ENCODE data around the gene SLC25A38.
"Not testable (repeated sequence)": the region's sequence is repeated elsewhere in the genome, so short reads cannot be mapped to it uniquely, and the experiment has no call there.

The SLC25A38 gene, protein sequence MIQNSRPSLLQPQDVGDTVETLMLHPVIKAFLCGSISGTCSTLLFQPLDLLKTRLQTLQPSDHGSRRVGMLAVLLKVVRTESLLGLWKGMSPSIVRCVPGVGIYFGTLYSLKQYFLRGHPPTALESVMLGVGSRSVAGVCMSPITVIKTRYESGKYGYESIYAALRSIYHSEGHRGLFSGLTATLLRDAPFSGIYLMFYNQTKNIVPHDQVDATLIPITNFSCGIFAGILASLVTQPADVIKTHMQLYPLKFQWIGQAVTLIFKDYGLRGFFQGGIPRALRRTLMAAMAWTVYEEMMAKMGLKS

DNA sequence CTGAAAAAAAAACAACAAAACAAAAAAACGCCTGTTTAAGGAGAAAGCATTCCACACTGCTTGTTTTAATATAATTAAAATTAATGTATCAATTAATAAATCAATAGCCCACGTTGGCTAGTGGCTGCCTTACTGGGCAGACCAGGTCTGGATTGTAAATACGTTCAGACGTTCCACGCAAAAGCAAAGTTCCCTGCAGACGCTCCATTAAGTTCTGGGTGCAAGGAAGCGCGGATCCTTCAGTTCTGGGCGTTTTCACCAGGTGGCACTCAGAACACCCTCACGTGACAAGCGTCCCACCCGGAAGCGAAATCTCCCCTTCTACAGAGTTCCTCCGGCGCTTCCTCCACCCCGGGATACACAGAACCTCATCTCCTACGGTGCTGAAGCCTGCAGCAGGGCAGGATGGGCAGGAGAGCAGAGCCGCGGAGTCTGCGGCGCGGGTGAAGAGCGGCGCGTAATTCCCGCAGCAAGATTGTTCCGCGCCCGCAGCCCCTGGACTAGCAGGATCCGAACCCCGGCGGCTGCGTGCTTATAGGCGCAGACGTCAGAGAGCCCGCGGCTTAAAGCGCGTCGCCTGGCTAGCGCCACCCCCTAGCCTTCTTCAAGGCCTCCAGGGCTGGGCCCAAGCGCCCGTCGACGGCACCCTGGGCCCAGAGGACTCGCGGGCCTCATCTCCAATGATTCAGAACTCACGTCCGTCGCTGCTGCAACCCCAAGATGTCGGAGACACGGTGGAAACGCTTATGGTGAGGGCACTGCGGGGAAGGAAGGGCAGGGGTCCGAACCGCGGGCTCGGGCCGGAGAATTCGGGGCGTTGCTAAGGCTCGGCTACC is at the start of gene SLC25A38:
Gene SLC25A38 (plus strand): TSS at position 326 of the 836 bp plus-strand sequence. CDS start 355 bp downstream, at position 681.
- no peak for DNase-seq

DNA sequence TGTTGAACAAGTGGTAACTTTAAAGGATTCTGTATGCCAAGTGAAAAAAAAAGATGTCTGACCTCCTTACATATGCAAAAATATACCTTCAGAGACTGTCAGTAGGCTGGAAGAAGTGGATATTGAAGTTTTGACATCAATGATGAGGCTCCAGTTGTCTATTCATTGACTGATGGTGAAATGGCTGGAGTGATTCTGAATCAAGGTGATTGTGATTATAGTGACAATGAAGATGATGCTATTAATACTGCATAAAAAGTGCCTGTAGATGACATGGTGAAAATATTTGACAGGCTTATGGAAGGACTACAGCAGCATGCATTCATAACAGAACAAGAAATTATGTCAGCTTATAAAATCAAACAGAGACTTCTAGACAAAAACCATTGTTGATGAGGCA is 49.6 kb upstream of the SLC25A38 start:
- no peak for DNase-seq

DNA sequence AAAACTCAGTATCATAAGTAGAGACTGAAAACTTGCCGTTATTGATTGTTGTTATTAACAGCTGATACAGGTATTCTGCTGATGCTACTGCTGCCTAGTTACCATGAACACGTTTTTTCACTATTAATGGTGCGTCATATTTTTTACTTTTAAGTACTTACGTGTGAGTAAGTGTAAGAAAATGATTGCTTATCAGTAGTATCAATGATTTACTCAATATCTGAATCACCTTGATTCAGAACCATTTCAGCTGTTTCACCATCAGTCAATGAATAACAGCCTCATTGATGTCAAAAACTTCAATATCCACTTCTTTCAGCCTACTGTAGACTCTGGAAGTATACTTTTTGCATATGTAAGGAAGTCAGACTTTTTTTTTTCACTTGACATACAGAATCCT is 49.0 kb upstream of the SLC25A38 start:
- DNase-seq, result no peak

DNA sequence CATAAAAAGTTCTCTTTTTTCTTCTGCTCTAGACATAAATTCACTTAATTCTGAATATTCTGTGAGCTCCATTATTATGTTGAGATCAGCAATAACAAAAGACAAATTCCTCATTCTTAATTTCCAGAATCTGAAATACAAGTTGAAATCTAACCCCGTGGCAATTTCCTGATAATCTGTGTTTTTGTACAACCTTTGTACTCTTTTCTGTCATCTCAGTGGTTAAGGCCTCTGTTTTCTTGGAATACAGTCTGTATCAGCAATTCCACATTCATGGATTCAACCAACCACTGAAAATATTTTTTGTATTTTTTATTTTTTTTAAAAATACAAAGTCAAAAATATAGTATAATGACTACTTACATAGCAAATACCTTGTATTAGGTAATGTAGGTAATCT is 45.0 kb upstream of the SLC25A38 start:
- DNase-seq, result no peak

DNA sequence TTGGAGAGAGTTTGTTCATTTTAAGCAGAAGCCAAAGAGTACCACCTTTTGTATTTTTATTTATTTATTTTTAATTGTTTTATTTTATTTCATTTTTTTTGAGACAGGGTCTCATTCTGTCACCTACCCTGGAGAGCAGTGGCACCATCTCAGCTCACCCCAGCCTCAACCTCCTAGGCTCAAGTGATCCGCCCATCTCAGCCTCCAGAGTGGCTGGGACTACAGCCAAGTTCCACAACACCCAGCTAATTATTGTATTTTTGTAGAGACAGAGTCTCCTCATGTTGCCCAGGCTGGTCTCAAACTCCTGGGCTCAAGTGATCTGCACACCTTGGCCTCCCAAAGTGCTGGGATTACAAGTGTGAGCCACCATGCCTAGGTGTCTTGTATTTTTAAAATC is 44.1 kb upstream of the SLC25A38 start:
- no peak for DNase-seq

DNA sequence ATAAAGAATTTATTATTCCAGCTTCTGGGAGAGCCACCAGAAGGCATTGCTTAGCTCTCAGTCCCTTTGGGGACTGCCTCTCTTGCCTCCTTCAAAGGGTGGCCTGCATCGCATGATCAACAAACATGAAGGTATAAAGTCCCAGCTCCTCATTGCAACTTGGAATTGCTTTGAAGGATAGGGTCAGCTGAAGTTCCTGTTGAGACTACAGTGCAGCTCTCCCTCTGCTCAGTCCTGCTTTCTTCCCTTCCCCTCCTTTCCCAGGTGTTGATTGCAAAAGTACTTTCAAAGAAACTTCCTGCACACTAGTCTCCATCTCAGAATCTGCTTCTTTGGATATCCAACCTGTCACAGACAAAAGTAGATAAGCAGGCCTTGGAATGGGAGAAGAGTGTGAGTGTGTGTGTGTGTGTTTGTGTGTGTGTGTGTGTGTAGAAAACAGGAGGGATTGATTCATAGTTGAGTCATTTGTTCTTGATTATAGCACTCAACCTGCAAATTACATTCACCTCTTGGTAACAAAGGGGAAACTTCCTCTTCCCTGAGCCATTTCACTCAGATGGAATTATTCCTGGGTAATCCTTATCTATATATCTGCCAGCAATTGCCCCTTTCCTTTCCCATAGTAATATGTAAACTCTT is 40.0 kb upstream of the SLC25A38 start:
- DNase-seq, result no peak

DNA sequence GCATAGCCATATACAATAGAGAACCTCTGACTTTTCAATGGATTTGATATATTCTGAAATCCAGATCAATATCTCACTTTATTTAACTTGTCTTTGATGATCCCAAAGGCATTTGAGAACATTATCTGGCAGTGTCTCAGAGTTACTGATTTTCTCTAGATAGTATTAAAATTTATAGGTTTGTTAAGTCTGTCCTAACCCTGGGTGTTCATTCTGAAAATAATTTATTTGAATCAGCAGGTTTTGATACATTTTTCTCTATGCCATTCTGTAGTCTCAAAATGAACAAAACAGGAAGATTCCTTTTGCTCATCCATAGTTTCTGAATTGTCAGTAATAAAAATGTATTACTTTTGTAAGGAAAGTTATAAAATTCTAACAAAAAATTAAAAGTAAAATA is 39.4 kb upstream of the SLC25A38 start:
- DNase-seq, result no peak

DNA sequence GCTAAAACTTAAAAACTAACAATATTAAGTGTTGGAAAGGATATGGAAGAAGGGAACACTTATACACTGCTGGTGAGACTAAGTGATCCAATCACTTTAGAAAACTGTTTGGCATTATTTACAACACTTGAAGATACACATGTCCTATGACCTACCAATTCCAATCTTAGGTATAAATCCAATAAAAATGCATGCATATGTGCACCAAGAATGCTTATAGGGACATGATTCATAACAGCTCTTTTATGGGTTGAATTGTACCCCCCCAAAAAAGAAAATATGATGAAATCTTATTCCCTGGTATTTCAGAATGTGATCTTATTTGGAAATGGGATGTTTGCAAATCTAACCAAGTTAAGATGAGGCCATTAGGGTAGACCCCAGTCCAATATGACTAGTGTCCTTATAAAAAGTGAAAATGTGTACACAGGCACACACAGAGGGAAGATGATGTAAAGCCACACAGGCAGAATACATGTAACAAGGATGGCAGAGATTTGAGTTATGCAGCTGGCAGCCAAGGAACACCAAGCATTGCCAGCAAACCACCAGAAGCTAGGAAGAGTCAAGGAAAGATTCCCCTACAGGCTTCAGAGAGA is 38.3 kb upstream of the SLC25A38 start:
- DNase-seq, result no peak

DNA sequence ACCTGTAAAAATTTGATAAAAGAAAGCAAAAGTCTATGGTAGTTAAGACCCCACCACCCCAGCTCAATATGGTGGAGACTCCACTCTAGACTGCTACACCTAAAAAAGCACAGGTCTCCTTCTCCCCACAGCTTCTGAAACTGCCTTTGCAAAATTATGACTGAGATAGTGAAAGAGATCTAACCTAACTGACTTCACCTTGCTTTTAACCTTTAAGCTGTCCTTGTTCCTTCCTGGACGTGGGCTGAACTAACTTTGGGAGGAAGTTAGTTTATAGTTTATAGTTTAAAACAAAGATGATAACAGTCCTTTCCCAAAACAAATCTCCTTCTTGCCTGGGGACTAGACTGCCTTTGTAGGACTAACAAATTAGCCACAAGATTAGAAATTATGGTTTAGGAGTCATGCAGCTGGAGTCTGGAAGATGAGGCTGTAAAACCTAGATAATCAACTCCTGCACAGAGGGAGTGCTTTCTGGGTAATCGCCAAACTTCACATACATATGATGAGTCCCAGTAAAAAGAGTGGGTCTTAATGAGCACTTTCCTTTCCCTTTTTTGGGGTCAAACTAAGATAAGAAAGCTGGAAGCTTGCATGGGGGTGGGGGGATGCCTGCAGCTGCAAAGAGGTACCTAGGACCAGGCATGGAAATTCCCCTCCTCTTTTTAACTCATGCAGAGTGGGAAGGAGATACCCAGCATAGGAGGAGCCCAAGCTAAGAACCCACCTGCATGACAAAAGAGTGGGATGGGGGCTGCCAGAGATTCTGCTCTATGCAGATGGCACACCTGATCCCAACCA is 36.2 kb upstream of the SLC25A38 start:
- DNase-seq, result no peak

DNA sequence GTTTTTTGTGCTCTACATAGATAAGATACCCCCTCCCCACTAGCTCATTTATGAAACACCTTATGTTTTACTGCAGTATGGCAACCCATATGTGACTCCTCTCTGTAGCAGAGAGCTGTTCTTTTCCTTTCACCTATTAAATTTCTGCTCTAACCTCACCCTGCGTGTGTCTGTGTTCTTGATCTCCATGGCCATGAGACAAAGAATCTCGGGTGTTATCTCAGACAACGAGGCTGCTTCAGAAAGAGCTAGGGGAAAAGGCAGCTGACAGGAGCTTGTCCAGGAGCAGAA is 35.6 kb upstream of the SLC25A38 start:
- no peak for DNase-seq

DNA sequence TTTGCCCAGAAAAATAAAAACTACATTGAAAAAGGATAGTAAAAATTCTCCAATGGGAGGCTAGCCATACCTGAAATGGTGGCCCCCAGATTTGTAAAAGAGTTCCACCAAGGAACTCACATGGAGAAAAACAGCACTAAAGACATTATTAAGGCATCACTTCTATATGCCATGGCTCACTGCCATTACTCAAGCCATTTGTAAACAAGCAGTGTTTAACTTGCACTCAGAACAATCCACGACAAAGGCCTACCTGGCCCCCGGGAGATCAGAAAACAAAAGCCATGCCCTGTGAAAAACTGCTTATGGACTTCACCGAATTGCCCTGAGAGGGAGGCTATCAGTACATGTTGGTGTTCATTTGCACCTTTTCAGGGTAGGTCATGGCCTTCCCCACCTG is 34.1 kb upstream of the SLC25A38 start:
- no peak for DNase-seq

DNA sequence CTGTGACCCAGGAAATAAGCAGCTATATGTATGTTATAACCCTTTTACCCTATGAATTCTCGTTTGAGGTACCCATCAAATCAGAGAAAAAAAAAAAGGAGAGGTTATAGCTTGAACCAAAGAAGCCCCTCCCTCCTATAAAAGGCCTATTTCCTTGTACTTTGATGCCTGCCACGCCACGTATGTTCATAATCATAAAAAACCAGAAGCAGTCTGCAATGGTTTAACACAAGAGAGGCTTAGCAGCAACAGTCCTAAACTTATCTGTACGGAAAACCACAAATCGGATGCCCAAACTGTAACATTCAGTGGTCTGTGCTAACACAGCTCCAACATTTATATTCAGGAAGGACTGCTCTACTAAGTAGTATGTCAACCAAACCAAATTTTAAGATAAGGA is 32.5 kb upstream of the SLC25A38 start:
- DNase-seq, result no peak

DNA sequence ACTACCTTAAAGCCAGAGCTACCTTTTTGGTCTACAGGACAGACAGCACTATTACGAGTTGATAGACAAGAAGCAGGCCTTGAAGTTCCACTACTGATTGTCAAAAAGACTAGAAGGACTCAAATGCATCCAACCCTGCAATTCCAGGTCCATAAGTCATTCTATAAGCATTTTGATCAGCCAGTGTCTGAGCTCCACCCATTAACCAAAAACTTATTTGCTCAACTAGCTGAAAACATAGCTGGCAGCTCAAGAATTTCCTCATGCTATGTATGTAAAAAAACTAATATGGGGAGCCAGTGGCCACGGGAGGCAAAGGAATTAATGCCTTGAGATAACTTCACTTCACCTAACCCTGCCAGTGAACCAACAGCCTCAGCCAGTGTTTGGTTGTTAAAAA is 32.0 kb upstream of the SLC25A38 start:
- DNase-seq, result not testable (repeated sequence)

DNA sequence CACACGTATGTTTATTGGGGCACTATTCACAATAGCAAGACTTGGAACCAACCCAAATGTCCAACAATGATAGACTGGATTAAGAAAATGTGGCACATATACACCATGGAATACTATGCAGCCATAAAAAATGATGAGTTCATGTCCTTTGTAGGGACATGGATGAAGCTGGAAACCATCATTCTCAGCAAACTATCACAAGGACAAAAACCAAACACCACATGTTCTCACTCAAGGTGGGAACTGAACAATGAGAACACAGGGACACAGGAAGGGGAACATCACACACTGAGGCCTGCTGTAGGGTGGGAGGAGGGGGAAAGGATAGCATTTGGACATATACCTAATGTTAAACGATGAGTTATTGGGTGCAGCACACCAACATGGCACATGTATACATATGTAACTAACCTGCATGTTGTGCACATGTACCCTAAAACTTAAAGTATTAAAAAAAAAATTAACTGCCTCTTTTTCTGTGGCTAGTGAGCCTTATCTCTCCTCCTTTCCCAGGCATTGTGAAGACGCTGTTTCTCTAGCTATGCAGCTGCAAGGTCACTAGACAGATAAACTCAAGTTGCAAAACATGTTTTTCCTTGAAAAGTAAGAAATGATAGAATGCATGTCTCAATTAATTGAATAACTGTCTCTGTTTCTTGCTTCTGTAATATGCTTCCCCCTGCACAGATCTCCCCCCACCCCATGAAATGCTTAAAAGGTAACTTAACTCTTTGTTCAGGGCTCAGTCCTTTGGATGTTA is 29.8 kb upstream of the SLC25A38 start:
- DNase-seq, result not testable (repeated sequence)

DNA sequence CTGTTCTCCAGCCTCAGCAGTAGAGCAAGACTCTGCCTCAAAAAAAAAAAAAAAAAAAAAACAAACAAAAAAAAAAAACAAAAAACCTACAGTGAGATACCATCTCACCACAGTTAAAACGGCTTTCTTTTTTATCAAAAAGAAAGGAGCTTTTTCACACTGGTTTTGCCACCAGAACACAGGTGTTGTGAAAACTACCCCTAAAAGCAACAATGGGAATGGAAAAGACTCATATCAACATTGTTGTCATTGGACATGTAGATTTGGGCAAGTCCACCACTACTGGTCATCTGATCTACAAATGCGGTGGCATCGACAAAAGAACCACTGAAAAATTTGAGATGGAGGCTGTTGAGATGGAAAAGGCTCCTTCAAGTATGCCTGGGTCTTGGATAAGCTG is 24.8 kb upstream of the SLC25A38 start:
- no peak for DNase-seq

DNA sequence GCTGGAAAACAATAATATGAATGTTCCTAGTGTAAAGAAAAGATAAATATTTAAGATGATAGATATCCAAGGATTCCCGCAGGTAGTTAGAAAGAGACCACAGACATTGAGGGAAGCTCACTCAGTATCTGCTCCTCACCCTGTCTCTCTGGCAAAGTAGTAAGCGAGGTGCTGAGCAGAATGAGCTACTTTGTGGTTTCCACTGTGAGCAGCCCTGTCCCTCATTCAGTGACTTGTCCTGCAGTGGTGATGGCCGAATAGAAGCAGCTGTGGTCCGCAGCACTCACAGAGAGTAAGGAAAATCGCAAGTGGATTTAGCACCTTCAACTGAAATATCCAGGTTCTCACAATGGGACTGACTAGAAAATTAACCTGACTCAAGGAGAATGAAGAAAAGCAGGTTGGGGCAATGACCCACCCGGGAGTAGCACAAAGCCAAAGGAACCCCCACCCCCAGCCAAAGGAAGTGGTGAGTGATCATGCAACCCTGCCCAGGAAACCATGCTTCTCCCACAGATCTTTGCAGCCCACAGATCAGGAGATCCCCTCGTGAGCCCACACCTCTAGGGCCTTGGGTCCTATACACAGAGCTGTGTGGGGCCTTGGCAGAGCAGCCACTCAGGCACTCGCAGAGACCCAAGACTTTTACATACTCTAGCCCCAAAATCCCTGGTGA is 21.8 kb upstream of the SLC25A38 start:
- no peak for DNase-seq

DNA sequence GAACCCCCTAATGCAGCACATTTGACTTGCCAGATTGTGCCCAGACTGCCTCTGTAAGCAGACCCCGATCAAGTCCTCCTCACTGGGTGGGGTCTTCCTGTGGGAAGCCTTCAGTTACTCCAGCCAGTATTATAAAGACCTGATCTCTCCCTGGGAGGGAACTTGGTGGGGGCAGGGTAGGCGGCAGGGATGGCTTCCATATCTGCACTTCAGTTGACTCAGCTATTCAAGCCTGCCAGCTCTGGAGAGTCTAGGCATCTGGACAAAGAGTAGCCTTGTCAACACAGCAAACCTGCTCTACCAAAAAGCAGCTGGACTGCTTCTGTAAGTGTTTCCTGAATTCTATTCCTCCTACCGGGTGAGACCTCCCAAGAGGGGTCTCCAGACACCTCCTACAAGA is 21.0 kb upstream of the SLC25A38 start:
- DNase-seq, result no peak

DNA sequence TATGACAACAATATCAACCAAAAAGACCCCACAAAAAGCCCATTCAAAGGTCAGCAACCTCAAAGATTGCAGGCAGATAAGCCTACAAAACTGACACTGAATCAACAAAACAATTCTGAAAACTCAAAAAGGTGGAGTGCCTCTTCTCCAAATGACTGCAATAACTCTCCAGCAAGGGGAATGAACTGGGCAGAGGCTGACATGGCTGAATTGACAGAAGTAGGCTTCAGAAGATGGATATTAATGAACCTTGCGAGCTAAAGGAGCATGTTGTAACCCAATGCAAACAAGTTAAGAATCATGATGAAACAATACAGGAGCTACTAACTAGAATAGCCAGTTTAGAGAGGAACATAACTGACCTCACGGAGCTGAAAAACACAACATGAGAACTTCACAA is 20.4 kb upstream of the SLC25A38 start:
- no peak for DNase-seq

DNA sequence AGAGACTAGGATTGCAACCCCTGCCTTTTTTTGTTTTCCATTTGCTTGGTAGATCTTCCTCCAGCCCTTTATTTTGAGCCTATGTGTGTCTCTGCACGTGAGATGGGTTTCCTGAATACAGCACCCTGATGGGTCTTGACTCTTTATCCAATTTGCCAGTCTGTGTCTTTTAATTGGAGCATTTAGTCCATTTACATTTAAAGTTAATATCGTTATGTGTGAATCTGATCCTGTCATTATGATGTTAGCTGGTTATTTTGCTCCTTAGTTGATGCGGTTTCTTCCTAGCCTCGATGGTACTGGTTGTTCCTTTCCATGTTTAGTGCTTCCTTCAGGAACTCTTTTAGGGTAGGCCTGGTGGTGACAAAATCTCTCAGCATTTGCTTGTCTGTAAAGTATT is 12.7 kb upstream of the SLC25A38 start:
- DNase-seq, result not testable (repeated sequence)

DNA sequence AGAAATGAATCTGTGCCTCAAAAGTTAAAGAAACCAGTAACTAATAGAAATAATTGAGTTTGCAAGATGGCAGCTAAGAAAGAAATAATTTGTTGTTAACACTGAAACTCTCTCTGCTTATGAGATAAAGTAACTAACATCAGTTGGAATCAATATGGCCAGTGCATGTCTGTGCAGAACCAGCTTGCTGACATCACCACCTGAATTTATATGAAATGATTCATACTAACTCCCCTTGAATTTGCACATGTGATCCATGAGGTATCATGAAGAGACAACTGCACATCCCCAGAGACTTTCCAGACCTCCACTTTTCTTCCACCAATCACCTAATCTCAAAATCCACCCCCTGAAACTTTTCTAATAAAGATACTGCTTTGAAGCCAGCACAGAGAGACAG is 10.3 kb upstream of the SLC25A38 start:
- DNase-seq, result no peak

DNA sequence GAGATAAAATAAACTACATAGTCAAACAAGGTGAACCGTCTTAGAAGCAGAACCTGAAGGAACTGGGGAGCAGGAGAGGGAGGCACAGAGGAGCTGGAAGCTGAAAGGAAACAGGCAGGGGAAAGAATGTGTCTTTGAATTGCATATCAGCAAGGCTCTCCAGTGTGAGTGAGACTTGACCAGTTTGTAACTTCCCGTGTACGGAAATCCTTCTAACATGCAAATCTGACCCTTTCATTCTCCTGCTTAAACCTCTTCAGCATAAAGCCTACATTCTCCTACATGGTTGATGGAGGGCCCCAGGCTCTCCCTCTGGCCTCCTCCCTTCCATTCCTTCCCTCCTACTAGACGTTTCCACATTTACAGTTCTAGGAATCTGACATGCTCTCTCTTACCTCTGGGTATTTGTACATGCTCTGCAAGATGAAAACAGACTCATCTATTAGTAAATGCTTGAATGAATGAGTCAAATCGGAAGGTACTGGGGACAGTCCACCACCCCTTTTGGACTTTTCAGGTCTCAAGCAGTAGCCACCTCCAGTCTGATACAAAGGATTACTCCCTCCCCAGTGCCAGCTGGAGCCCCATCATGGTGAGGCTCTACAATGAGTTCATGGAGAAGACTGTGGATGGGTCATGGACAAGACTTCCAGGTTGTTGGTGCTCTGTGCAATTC is 6.1 kb upstream of the SLC25A38 start:
- no peak for DNase-seq
